Sigmoid colon (tissue), 3 donors: Measurements from ENCODE around the gene MAFF.

Experiments
- CTCF ChIP-seq, 4 experiments: fragments of 450-650 bp in 3 of 4; fragments of 200-600 bp in 1 of 4; IDR thresholded peaks; one replicate each; pipeline ENCODE4 v1.5.1; 2016 to 2019; ENCODE audit warnings: antibody characterized with exemption in 4 of 4, mild to moderate bottlenecking in 3 of 4, moderate library complexity in 2 of 4
- POLR2A ChIP-seq, 2 donors: fragments of 450-650 bp; IDR thresholded peaks; one replicate each; pipeline ENCODE4 v1.6.1; 2016; ENCODE audit warnings: antibody characterized with exemption in 2 of 2, mild to moderate bottlenecking in 2 of 2, moderate library complexity in 2 of 2

DNA sequence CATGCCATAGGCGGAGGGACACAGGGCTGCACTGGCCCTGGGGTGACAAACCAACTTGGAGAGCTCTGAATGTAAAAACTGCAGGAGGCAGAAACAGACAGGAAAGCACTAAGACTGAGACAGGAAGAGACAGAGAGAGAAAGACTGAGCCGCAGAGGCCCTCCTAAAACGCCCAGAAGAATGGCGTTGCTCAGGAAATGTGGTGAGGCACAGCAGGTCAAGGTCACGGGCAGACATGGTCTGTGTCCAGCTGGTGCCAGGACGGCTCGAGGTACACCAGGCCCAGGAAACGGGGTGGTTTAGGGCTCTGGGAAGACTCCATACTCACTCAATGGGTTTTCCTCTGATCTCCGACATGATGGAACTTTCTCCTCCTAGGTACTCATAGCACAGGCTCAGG lies 29.1 kb downstream of the MAFF start:
- no peak for TF ChIP-seq POLR2A (IDR thresholded peaks at IDR 0.05)
- no peak for TF ChIP-seq CTCF (IDR thresholded peaks at IDR 0.05)
